Osteoblast (primary cell): ENCODE measurements around the gene CTNND2. TPM values are rescaled to one million over a fixed set of nuclear protein-coding genes. Genes with fewer than 3 reads are reported as not detected.

Experiments used
- DNase-seq: peaks from one replicate; pipeline ENCODE4 v3.0.0; 2011; ENCODE audit warnings: low spot score, mixed read lengths; ENCODE audit not compliant: insufficient read length; ENCODE audit errors: missing footprints
- H2AFZ ChIP-seq: 2 replicates; pipeline ENCODE4 v1.6.0; 2011; ENCODE audit warnings: mild to moderate bottlenecking, low read length
- H3K27ac ChIP-seq: 2 replicates; pipeline ENCODE4 v1.5.1; 2011; ENCODE audit warnings: mild to moderate bottlenecking, low read depth, low read length, moderate library complexity
- H3K27me3 ChIP-seq: 2 replicates; pipeline ENCODE4 v1.6.0; 2012; ENCODE audit warnings: mild to moderate bottlenecking, control low read depth, inconsistent platforms, low read length, moderate library complexity; ENCODE audit not compliant: insufficient read depth
- H3K36me3 ChIP-seq: 2 replicates; pipeline ENCODE4 v1.5.1; 2011; ENCODE audit warnings: mild to moderate bottlenecking, low read length, control low read depth, moderate library complexity; ENCODE audit not compliant: insufficient read depth
- H3K4me1 ChIP-seq: 2 replicates; pipeline ENCODE4 v1.5.1; 2011; ENCODE audit warnings: mild to moderate bottlenecking, low read length, control low read depth, moderate library complexity; ENCODE audit not compliant: insufficient read depth
- H3K4me2 ChIP-seq: 2 replicates; pipeline ENCODE4 v1.6.0; 2011; ENCODE audit warnings: mild to moderate bottlenecking, low read length; ENCODE audit not compliant: insufficient read depth
- H3K4me3 ChIP-seq: fragments of 200-600 bp; sonication (generic); 3 replicates; pipeline ENCODE4 v1.5.1; 2012; ENCODE audit warnings: mild to moderate bottlenecking, low read length, inconsistent platforms; ENCODE audit not compliant: insufficient read depth
- H3K79me2 ChIP-seq: 2 replicates; pipeline ENCODE4 v1.6.0; 2012; ENCODE audit warnings: mild to moderate bottlenecking, low read length, control low read depth, inconsistent platforms; ENCODE audit not compliant: insufficient read depth
- H3K9me3 ChIP-seq: 2 replicates; pipeline ENCODE4 v1.5.1; 2011; ENCODE audit warnings: low read depth, low read length, control low read depth
- H4K20me1 ChIP-seq: 2 replicates; pipeline ENCODE4 v1.6.0; 2012; ENCODE audit warnings: mild to moderate bottlenecking, low read length, control low read depth; ENCODE audit not compliant: insufficient read depth
- CTCF ChIP-seq: IDR thresholded peaks from 2 replicates; pipeline ENCODE4 v1.5.1; 2011; ENCODE audit warnings: mild to moderate bottlenecking, low read depth, low read length, moderate library complexity; ENCODE audit errors: extremely low read depth
- total RNA-seq: library from RNA; depleted of rRNA; stranded (reverse); fragments of >200 nt; gene quantifications from 2 replicates; pipeline ENCODE4 v1.2.3, GENCODE V29; 2012

The CTNND2 gene
- total RNA-seq, 1 donor: not detected

DNA sequence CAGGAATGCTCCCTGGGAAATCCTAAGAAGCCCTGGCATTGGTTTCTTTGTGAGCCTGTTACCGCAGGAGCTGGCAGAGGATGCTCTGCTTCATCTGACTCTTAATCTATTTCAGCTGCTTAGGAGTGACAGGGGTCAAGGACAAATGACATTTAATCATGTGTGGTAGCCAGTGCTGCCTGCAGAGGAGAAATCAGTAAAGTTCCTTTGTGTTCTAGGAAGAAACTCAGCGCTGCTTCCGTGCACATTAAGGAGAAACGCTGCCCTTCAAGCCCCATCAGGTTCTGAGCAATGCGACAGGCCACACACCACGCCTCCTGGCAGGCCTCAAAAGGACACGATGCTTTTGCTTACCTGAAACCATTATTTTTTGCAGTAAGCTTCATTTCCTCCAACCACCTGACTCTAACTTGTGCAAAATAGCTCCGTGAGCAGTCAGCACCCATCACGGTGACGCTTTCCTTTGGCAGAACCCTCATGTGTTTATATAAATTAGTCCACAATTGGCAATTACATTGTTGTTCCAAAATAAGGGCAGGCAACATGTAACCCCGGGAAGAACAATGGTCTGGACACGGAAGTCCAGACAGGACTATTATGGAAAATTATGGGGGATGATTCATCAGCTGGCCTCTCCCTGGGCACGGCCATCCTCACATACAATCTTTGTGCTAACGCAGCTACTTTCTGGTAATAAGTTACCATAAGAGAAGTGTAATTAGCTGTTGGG lies 755.3 kb downstream of the CTNND2 start:
- Histone ChIP-seq H2AFZ (no peak overlapping the region), H3K27me3 (no peaks in the 10 kb centered on the region), H3K36me3 (no peaks in the 10 kb centered on the region), H3K27ac (no peak overlapping the region), H3K4me1 (no peaks in the 10 kb centered on the region), H3K79me2 (no peaks in the 10 kb centered on the region), H4K20me1 (no peaks in the 10 kb centered on the region), H3K4me2 (no peak overlapping the region), H3K9me3 (peaks cover 2% of the 10 kb centered on the region), H3K4me3 (no peak overlapping the region)
- no peak for TF ChIP-seq CTCF
- DNase-seq: no peak

DNA sequence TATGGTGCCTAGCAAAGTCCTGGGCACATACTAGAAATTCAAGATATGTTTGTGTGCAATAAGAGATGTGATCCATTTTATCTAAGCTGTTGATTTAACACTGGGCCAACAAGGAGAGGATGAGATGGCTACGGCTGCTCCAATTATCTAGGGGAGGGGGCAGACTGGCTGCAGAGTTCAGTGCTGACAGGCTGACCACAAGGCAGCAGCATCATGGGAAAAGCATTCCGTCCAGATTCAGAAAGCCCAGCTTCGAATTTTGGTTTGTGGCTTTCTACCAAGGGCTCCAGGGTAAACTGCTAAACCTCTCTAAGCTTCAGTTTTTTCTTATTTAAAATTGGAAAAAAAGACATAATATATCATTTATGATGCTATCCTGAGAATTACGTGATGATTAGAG lies 758.1 kb downstream of the CTNND2 start:
- Histone ChIP-seq H3K79me2 (no peaks in the 10 kb centered on the region), H4K20me1 (no peaks in the 10 kb centered on the region)

GRCh38 chr5:11143456-11144267 lies 760.6 kb downstream of the CTNND2 start:
- Histone ChIP-seq H3K36me3 (no peaks in the 10 kb centered on the region), H3K4me3 (no peak overlapping the region), H4K20me1 (no peaks in the 10 kb centered on the region), H3K79me2 (no peaks in the 10 kb centered on the region), H3K27me3 (no peaks in the 10 kb centered on the region), H3K27ac (no peak overlapping the region), H3K4me2 (no peak overlapping the region), H2AFZ (no peak overlapping the region), H3K4me1 (no peaks in the 10 kb centered on the region), H3K9me3 (peaks cover 2% of the 10 kb centered on the region)
- no peak for DNase-seq
- TF ChIP-seq CTCF: no peak

More for the DNA sequence above, 758.1 kb downstream of the CTNND2 start:
- H3K27me3 ChIP-seq: no peaks in the 10 kb centered on the region
- no peak overlapping the region for H3K4me2 ChIP-seq
- no peak for DNase-seq
- H3K9me3 ChIP-seq: peaks cover 2% of the 10 kb centered on the region
- H3K4me1 ChIP-seq: no peaks in the 10 kb centered on the region
- H3K36me3 ChIP-seq: no peaks in the 10 kb centered on the region
- H3K4me3 ChIP-seq: no peak overlapping the region
- H2AFZ ChIP-seq: no peak overlapping the region
- H3K27ac ChIP-seq: no peak overlapping the region
- TF ChIP-seq CTCF: no peak

DNA sequence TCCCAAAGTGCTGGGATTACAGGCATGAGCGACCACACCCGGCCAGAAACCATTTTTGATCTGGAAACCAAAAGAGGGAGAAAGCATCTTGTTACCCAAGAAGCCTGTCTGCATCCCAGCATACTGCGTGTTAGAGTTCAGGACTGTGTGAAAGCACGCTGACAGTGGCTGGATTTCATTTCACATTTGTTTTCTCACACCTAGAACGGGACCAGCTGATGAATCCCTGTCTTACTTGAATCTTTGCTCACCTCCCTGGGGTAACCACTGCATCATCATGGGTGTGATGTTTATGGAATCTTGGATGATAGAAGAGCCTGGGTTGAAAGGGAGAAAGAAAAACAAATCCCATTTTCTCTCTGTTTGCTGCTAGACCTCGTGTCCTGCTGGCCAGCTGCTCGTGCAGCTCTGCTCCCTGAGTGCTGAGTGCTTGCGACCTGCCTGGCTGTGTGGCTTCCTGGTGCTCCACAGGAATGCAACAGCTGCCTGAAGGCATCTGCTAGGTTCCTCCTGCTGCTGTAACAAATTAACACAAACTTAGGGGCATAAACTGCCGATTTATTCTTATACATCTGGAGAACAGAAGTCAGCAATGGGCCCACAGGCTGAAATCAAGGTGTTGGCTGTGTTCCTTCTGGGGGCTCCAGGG lies 764.9 kb downstream of the CTNND2 start:
- H3K4me3 ChIP-seq: no peak overlapping the region
- no peaks in the 10 kb centered on the region for H3K9me3 ChIP-seq
- no peaks in the 10 kb centered on the region for H3K36me3 ChIP-seq
- DNase-seq: no peak
- H3K4me1 ChIP-seq: no peaks in the 10 kb centered on the region
- no peak for TF ChIP-seq CTCF
- H2AFZ ChIP-seq: no peak overlapping the region
- H3K79me2 ChIP-seq: no peaks in the 10 kb centered on the region
- no peak overlapping the region for H3K4me2 ChIP-seq
- H3K27me3 ChIP-seq: no peaks in the 10 kb centered on the region
- H3K27ac ChIP-seq: no peak overlapping the region
- H4K20me1 ChIP-seq: no peaks in the 10 kb centered on the region
